Lower leg skin (tissue), 3 donors: ENCODE measurements around the gene MASTL.

Source experiments
- CTCF ChIP-seq, 3 donors: fragments of 450-650 bp; IDR thresholded peaks; one replicate each; pipeline ENCODE4 v1.5.1; 2016; ENCODE audit warnings: antibody characterized with exemption in 3 of 3, mild to moderate bottlenecking in 3 of 3, moderate library complexity in 2 of 3
- POLR2A ChIP-seq, 2 donors: fragments of 450-650 bp; IDR thresholded peaks; one replicate each; pipeline ENCODE4 v1.6.1; 2016 to 2017; ENCODE audit warnings: antibody characterized with exemption in 2 of 2, mild to moderate bottlenecking in 1 of 2, moderate library complexity in 1 of 2

DNA sequence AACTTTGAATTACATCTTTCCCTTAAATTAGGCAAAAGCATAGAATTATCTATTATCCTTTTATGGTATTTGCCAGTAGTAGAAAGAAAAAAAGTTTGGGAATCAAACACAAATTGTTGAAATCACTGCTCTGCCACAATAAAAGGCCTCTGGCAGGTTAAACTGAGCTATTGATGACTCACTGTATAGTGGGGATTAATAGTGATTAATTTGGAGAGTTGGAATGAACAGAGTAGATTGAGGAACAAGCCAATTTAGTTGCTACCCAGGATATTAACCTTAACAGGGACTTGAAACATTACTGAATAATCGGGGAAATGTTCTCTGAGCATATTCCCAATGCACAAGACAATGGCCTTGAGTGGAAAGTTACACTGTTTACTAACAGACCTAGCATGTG is 33.1 kb downstream of the MASTL start:
- TF ChIP-seq CTCF (IDR thresholded peaks at IDR 0.05) (no peak), POLR2A (IDR thresholded peaks at IDR 0.05) (no peak)
